ENCODE data around the gene CEP68. TPM values are rescaled to one million over a fixed set of nuclear protein-coding genes. Genes with fewer than 3 reads are reported as not detected.

The CEP68 gene
- polyA plus RNA-seq, 1 of the 3 experiments (the other 2 are of a cell fraction) = 6.2 TPM

DNA sequence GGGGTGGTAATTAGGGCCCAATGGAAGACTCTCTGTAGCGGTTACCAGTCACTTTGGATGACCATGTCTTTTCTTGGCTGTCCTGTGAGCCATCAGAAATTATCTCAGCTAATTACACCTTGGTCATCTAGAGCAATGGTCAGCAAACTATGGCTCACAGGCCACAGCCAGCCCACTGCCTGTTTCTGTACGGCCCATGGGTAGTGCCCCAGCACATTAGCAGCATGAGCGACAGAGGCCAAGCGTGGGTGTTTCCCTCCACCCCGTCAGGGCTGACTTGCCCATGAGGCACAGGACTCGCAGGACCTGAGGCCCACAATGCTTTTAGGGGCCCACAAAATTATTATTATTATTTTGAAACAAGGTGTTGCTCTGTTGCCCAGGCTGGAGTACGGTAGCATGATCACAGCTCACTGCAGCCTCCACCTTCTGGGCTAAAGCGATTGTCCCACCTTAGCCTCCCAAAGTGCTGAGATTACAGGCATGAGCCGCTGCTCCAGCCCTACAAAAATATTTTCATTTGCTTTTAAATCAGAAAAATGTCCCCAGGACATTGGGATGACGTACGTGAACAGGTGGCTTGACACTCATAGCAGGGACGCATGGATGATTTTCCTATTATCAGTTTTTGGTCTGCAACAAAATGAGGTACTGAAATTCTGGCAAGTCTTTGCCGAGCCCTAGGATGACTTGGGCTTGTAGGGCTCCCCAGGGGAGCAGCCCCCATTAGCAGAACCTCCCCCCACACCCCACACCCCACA, 29.3 kb upstream of the CEP68 start:
- Histone ChIP-seq H4K20me1 (ENCODE audit: insufficient read depth) (no peaks in the 10 kb centered on the region), H3K36me3 (replicated peaks in 1 of 2; ENCODE audit: control insufficient read depth in 1 of 2, insufficient read depth in 2 of 2, low read length in 1 of 2) (no peaks in the 10 kb centered on the region), H3K27me3 (ENCODE audit: insufficient read depth) (no peaks in the 10 kb centered on the region), H3K27ac (ENCODE audit: low read depth in 2 of 2, low read length in 1 of 2) (no peak overlapping the region), H3K9me2 (no peaks in the 10 kb centered on the region), H3F3A (replicated peaks; ENCODE audit: insufficient read depth) (no peaks in the 10 kb centered on the region), H3K4me1 (ENCODE audit: control insufficient read depth in 1 of 2, insufficient read depth in 2 of 2, low read depth in 1 of 2, low read length in 1 of 2) (peaks cover 0 to 3% of the 10 kb centered on the region in 2 experiments; a peak in 1 of 4 replicates), H3K9ac (no peak overlapping the region), H3K9me3 (no peaks in the 10 kb centered on the region), H3K4me3 (ENCODE audit: low read depth in 2 of 2, low read length in 1 of 2) (no peak overlapping the region), H3K79me2 (ENCODE audit: insufficient read depth) (no peaks in the 10 kb centered on the region), H2AFZ (ENCODE audit: low read depth) (no peak overlapping the region), H3K4me2 (no peak overlapping the region)
- CTCF ChIA-PET = interaction anchor here (1.9 kb wide), 1 partner anchor 39 kb away, joined by 5 read pairs; no protein-coding TSS in a partner anchor
- WGBS (ENCODE audit: low lambda C conversion rate) = 84% methylated on average over 13 of the region's 13 CpGs
- DNase-seq = no peak
- TF ChIP-seq YY1 (IDR thresholded peaks at IDR 0.05; ENCODE audit: low read depth) = no peak
- TF ChIP-seq TCF12 (IDR thresholded peaks at IDR 0.05) = no peak
- no peak for TF ChIP-seq GABPA (IDR thresholded peaks at IDR 0.05; ENCODE audit: low read depth)
- TF ChIP-seq SMC3 (IDR thresholded peaks at IDR 0.05; ENCODE audit: low read depth, low read length) = no peak
- no peak for TF ChIP-seq TEAD4 (IDR thresholded peaks at IDR 0.05; ENCODE audit: borderline replicate concordance, insufficient read depth)
- TF ChIP-seq FOSL2 (IDR thresholded peaks at IDR 0.05; ENCODE audit: borderline replicate concordance, low read depth) = no peak
- no peak for TF ChIP-seq TAF1 (IDR thresholded peaks at IDR 0.05; ENCODE audit: borderline replicate concordance, low read depth, low read length)
- TF ChIP-seq SIN3A (IDR thresholded peaks at IDR 0.05; ENCODE audit: borderline replicate concordance, low read depth, low read length) = no peak
- TF ChIP-seq FOXJ3 (CRISPR knock-in tag; IDR thresholded peaks at IDR 0.05) = no peak
- no peak for TF ChIP-seq EP300 (IDR thresholded peaks at IDR 0.05; ENCODE audit: borderline replicate concordance in 1 of 2, low read depth in 1 of 2, low read length in 1 of 2)
- TF ChIP-seq, protein P1, sequence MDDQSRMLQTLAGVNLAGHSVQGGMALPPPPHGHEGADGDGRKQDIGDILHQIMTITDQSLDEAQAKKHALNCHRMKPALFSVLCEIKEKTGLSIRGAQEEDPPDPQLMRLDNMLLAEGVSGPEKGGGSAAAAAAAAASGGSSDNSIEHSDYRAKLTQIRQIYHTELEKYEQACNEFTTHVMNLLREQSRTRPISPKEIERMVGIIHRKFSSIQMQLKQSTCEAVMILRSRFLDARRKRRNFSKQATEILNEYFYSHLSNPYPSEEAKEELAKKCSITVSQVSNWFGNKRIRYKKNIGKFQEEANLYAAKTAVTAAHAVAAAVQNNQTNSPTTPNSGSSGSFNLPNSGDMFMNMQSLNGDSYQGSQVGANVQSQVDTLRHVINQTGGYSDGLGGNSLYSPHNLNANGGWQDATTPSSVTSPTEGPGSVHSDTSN (IDR thresholded peaks at IDR 0.05) = no peak
- TF ChIP-seq, protein P2, sequence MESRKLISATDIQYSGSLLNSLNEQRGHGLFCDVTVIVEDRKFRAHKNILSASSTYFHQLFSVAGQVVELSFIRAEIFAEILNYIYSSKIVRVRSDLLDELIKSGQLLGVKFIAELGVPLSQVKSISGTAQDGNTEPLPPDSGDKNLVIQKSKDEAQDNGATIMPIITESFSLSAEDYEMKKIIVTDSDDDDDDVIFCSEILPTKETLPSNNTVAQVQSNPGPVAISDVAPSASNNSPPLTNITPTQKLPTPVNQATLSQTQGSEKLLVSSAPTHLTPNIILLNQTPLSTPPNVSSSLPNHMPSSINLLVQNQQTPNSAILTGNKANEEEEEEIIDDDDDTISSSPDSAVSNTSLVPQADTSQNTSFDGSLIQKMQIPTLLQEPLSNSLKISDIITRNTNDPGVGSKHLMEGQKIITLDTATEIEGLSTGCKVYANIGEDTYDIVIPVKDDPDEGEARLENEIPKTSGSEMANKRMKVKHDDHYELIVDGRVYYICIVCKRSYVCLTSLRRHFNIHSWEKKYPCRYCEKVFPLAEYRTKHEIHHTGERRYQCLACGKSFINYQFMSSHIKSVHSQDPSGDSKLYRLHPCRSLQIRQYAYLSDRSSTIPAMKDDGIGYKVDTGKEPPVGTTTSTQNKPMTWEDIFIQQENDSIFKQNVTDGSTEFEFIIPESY (IDR thresholded peaks at IDR 0.05; ENCODE audit: borderline replicate concordance, low read depth) = no peak
- TF ChIP-seq POLR2AphosphoS5 (IDR thresholded peaks at IDR 0.05; ENCODE audit: low read depth, low read length) = no peak
- TF ChIP-seq ELF1 (IDR thresholded peaks at IDR 0.05) = no peak
- no peak for TF ChIP-seq RXRA (IDR thresholded peaks at IDR 0.05; ENCODE audit: borderline replicate concordance, low read depth)
- no peak for TF ChIP-seq CHD2 (IDR thresholded peaks at IDR 0.05; ENCODE audit: low read length, partially characterized antibody)
- TF ChIP-seq, protein P3, sequence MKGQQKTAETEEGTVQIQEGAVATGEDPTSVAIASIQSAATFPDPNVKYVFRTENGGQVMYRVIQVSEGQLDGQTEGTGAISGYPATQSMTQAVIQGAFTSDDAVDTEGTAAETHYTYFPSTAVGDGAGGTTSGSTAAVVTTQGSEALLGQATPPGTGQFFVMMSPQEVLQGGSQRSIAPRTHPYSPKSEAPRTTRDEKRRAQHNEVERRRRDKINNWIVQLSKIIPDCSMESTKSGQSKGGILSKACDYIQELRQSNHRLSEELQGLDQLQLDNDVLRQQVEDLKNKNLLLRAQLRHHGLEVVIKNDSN (IDR thresholded peaks at IDR 0.05; ENCODE audit: borderline replicate concordance, low read depth) = no peak
- TF ChIP-seq, protein P4, sequence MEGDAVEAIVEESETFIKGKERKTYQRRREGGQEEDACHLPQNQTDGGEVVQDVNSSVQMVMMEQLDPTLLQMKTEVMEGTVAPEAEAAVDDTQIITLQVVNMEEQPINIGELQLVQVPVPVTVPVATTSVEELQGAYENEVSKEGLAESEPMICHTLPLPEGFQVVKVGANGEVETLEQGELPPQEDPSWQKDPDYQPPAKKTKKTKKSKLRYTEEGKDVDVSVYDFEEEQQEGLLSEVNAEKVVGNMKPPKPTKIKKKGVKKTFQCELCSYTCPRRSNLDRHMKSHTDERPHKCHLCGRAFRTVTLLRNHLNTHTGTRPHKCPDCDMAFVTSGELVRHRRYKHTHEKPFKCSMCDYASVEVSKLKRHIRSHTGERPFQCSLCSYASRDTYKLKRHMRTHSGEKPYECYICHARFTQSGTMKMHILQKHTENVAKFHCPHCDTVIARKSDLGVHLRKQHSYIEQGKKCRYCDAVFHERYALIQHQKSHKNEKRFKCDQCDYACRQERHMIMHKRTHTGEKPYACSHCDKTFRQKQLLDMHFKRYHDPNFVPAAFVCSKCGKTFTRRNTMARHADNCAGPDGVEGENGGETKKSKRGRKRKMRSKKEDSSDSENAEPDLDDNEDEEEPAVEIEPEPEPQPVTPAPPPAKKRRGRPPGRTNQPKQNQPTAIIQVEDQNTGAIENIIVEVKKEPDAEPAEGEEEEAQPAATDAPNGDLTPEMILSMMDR (IDR thresholded peaks at IDR 0.05) = no peak
- no peak for TF ChIP-seq MEF2A (IDR thresholded peaks at IDR 0.05; ENCODE audit: borderline replicate concordance, low read depth)
- TF ChIP-seq RAD21 (IDR thresholded peaks at IDR 0.05; ENCODE audit: low read length) = no peak
- POLR2A ChIA-PET = no interaction called here
